ENCODE data around the gene YIF1A.
"Not testable (repeated sequence)": the region's sequence is repeated elsewhere in the genome, so short reads cannot be mapped to it uniquely, and the experiment has no call there.

Gene YIF1A

DNA sequence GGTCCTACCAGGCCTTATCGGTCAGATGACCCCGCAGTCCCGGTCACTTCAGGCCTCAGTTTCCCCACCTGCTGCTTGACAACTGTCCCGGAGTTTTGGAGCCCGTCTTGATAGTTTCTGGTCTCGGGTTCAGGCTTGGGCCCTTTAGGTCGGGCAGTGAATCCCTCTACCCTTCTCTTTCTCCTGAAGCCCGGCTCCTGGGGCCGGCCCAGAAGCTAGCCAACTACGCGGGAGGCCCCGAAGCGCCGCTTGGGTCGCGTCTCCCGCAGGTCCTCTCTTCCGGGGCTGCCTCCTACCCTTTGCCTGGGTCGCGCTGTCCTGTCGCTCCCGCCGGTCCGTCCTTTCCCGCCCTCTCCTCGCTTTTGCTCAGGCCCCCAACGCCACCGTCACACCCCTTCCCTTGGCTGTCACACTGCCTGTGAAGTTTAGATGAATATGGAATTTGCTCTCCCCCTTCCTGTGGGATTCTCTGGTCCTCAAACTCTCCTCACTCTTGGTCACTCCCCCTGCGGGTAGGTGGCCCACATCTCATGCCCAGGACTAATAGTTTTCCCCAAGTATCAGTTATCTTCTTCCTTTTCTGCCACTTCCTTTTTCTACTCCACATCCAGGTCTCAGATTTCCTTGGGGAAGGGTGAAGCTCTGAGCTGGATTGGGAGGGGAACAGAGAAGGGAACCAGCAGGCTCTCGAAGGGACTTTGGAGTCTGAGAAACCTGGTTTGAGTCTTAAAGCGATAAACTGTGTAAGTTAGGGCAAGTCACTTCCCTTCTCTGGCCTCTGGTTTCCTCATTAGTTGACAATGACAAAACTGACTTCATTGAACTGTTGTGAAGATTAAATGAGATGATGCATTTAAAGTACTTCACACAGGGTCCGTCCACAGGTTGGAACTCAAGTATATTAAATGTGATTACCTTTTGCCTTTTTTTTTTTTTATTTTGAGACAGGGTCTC, 19.7 kb downstream of the YIF1A start:
- peak; percentile 51 for DNase-seq (ENCODE audit: low spot score)

DNA sequence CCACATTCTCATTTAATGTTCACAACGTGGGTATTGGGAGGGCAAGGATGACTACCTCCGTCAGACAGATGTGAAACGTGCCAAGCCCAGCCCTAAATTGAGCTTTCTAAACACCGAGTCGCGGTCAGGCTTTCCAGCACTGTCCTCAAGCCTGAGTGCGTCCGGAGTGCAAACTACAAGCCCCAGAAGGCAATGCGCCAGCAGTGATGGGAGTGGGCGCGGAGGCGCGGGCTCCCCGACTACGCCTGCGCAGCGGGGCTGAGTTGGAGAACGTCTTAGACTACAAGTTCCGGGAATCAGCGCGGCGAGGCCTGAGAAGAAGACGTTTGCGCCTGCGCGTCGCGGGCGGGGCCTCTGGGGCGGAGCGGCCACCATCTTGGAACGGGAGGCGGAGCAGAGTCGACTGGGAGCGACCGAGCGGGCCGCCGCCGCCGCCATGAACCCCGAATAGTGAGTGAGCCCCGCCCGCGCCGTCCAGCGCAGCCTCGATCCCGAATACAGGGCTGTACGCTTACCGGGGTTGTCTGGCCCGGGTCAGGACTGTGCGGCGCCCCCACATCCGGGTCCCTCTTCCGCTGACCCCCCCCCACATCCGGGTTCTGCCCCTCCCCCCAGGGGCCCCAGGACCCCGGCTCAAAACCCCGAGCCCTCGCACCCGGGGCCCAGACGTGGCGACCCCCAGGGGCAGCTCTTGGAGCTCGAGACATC, 20.5 kb downstream of the YIF1A start, which contains the start of gene RAB1B:
Gene RAB1B (plus strand): TSS at position 396 of the 708 bp plus-strand sequence. CDS start 41 bp downstream, at position 437.
- peak; percentile 99 for DNase-seq (ENCODE audit: low spot score)

DNA sequence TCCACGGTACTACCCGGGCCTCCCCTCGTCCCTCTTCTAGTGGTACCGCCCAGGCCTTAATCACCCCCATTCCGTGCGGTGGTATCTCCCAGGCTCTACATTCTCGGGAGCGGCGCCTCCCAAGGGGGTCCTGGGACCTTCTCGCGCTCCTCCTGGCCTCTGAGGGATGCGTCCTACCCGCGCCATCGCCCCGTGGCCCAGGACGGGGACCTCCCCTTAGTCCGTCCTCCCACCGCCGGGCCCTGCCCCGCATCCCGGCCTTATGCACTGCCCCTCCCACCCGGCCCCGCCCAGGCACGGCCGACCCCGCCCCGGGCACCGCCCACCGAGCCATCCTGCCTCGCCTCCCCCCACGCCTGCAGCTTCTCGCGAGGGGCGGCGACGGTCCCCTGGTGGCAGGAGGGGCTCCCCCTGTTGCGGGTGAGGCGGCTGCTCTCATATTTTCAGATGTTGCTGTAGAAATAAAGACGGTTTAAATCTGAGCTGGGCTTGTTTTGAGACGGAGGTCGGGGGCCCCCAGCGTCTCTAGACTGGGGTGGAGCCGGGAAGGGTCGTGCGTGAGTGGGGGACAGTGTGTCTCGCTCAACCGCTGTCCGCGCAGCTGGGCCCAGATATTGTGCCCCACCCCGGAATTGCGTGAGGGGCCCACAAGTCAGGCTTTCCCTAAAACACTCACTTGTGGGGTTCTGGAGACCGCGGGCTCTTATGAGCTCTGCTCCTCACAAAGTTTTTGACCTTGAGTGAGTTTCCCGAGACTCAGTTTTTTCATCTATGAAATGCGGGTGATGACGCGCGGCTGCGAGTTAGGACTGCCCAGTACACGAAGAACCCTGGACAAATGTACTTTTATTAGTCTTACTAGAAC, 21.3 kb downstream of the YIF1A start:
- DNase-seq (ENCODE audit: low spot score), result peak; percentile 93

DNA sequence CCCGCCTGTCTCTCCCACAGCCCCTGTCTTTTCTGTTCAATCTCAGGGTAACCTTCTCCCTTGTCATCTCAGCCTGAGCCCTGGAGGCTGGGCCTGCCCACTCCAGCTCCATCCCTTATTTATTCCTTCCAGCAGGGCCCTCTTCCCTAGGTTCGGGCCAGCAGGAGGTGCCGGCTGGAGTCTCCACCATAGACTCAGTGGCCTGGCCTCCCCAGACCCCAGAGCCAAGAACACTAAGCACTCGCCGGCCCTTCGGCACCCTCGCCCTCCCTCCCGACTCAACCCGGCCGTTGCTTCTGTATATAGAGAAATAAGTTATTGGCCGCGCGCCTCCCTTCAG, 21.9 kb downstream of the YIF1A start:
- DNase-seq (ENCODE audit: low spot score), result no peak

DNA sequence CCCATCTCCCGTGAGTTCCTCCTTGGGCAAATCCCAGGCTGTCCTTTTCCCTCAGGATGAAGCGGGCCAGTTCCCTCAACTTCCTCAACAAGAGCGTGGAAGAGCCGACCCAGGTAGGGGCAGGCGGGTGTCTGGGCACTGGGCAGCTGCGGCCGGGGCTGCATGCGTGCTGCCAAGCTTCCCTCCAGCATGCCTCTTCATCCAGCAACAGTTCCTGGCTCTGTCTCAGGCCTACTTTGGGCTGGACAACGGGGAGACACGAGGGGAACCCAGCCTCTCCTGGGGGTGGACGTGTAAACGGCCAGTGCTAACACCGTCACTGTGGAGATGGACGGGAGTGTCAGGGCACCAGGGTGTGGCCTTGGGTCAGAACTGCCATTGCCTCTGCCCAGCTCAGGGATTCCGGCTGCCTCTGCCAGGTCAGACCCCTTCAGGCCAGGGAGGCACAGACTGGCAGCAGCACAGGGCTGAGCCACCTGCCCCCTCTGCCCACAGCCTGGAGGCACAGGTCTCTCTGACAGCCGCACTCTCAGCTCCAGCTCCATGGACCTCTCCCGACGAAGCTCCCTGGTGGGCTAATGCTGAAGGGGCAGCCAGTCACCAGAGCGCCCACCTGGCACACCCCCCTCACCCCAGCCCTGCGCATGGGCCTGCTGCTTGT, 22.4 kb downstream of the YIF1A start:
- no peak for DNase-seq (ENCODE audit: low spot score)

DNA sequence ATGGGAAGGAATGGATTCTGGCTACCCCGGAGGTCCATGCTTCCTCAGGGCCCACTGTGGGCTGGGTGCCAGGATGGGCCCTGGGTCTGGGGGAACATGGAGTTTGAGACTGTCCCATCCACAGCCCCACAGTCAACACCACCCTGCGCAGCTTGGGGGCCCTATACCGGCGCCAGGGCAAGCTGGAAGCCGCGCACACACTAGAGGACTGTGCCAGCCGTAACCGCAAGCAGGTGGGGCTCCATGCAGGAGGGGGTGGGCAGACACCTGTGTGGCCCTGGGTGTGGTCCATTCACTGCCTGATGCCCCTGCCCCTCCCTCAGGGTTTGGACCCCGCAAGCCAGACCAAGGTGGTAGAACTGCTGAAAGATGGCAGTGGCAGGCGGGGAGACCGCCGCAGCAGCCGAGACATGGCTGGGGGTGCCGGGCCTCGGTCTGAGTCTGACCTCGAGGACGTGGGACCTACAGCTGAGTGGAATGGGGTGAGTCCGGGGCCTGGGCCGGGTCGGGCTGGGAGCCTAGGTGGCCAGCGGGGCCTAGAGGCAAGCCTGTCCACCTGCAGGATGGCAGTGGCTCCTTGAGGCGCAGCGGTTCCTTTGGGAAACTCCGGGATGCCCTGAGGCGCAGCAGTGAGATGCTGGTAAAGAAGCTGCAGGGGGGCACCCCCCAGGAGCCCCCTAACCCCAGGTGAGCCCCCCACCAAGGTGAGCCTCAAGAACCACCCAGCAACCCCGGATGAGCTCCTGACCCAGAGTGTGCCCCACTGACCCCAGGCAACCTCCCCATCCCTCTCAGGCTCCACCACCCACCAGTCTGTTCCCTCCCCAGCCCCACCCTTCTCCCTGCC, 23.2 kb downstream of the YIF1A start:
- no peak for DNase-seq (ENCODE audit: low spot score)

DNA sequence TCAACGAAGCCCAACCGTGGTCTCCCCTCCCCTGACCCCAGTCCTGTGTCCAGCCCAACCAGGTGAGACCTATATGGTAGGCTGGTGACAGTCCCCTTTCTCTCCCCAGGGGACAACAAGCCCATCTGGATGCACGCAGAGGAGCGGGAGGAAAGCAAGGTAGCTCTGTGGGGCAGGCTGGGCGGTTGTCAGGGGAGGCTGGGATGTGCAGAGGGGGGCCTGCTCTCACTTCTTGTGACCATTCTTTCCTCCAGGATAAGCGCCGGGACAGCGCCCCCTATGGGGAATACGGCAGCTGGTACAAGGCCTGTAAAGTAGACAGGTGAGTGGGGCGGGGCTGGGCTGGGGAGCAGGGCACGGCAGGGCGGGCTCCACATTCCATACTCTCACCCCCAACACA, 24.0 kb downstream of the YIF1A start:
- no peak for DNase-seq (ENCODE audit: low spot score)

GRCh38 chr11:66264383-66264782, 24.6 kb downstream of the YIF1A start:
- no peak for DNase-seq (ENCODE audit: low spot score)

- no peak for DNase-seq (ENCODE audit: low spot score)
Observed at GRCh38 chr11:66263785-66264184, 25.2 kb downstream of the YIF1A start.

DNA sequence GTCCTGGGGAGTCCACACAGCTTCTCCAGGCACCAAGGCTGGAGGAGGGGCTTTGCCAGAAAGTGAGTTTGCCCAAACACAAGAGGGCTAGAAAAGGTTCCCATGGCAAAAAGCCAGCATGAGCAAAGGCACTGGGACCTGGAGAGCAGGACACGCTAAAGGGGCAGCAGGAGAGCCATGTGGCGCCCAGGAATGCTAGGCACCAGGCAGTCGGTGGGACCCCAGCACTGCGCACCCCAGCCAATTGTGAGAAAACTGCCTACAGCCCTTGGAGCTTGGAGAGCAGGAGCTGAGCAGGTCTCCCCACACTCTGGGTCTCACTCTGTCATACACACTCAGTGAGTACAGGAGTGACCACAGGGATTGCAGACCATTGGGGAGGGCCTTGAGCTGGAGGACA, 25.7 kb downstream of the YIF1A start:
- no peak for DNase-seq (ENCODE audit: low spot score)

DNA sequence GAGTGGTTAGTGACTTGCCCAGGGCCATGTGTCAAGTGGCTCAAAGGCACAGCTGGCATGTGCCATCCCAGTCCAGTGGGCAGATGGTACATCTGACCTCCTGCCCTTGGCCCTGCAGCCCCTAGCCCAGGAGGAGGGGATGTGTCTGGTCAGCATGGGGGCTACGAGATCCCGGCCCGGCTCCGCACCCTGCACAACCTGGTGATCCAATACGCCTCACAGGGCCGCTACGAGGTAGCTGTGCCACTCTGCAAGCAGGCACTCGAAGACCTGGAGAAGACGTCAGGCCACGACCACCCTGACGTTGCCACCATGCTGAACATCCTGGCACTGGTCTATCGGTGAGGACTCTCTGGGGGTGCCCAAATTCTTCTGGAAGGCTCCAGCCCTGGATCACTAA, 26.2 kb downstream of the YIF1A start:
- no peak for DNase-seq (ENCODE audit: low spot score)

DNA sequence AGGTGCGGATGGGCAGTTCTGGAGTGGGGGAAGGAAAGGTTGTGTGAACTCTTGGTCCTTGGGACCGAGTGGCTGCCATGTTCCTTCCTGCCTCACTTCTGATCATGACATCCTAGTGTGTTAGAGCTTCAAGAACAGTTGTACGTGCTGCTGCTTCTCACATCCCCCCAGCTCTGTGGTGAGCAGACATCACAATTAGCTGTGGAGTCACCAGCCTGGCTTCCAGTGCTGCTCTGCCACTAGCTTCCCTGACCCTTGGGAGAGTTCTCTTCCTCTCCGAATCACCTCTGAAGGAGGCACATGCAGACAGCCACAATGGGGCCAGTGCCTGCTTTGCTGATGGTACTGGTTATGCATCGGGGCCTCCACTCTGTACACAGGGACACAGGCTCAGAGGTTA, 26.8 kb downstream of the YIF1A start:
- DNase-seq (ENCODE audit: low spot score), result no peak

DNA sequence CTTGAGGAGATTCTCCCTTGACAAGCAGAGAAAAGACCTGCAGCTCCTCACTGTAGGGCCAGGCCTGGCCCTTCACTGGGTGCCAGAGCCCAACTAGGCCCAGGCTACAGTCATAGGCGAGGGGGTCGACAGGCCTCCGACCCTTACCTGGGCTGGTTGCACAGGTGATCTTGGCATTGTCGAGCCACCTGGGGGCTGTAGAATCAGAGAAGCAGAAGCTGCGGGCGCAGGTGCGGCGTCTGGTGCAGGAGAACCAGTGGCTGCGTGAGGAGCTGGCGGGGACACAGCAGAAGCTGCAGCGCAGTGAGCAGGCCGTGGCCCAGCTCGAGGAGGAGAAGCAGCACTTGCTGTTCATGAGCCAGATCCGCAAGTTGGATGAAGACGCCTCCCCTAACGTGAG, 27.4 kb downstream of the YIF1A start:
- no peak for DNase-seq (ENCODE audit: low spot score)

DNA sequence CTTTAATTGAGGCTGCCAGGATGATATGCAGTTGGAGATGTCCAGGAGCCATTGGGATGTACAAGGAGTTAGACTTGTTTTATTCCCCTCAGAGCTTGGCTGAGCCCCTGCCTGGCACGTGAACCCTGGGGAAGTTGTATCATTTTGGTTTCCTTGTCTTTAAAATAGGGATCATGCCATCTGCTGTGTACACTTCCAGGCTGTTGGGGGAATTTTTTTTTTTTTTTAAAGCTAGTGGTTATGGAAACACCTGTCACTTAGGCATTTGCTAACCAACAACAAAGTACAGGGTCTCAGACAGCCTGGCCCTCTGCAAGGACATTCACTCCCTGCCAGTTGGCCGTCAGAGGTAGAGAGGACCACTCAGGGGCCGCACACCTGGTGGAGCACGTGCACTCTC, 29.0 kb downstream of the YIF1A start:
- no peak for DNase-seq (ENCODE audit: low spot score)

GRCh38 chr11:66259225-66259624, 29.7 kb downstream of the YIF1A start:
- no peak for DNase-seq (ENCODE audit: low spot score)

- DNase-seq (ENCODE audit: low spot score), result no peak
Observed at GRCh38 chr11:66258473-66258893, 30.5 kb downstream of the YIF1A start.

GRCh38 chr11:66253081-66253480, 35.9 kb downstream of the YIF1A start:
- DNase-seq (ENCODE audit: low spot score), result not testable (repeated sequence)

DNA sequence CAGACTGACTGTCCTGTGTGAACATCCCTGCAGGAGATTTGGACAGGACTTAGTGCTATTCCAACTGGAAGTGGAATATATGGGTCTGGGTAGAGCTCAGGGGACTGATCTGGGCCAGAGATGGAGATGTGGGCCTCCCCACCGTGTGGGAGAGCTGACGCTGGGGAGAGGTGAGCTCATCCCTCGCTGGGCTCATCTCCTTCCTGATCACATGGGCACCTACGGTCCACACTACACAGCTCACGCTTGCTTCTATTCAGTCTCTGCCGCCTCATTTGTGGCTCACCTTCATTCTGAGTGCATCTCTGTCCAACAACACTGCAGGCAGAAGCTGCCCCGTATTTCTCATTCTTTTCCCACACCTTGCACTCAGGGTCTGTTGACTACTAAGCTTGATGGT, 37.1 kb downstream of the YIF1A start:
- no peak for DNase-seq (ENCODE audit: low spot score)

- no peak for DNase-seq (ENCODE audit: low spot score)
Observed at GRCh38 chr11:66248903-66249302, 40.0 kb downstream of the YIF1A start.

GRCh38 chr11:66247801-66248200, 41.1 kb downstream of the YIF1A start:
- DNase-seq (ENCODE audit: low spot score), result no peak

DNA sequence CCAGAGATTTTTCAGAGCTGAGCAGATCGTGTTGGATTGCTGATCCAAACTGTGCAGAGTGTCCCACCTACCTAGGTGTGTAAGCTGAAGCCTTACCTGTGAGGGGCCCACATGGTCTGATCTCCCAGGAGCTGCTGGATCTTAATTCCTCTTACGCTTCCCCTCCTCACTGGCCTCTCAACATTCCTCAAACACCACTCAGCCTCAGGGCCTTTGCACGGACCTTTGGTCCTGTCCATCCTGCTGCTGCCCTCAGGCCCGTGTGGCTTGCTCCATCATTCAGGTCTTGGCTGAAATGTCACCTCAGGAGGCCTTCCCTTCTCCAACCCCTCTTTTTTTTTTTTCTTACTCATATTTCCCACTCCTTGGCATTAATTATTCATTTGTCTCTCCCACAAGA, 41.6 kb downstream of the YIF1A start:
- no peak for DNase-seq (ENCODE audit: low spot score)

Data from AG20443 (cell line).